Measurements from ENCODE around the gene ABCC10. TPM values are rescaled to one million over a fixed set of nuclear protein-coding genes. Genes with fewer than 3 reads are reported as not detected.

Gene ABCC10
- total and polyA plus RNA-seq, 11 donors, result 6.4 to 19.6 (median 10.3) TPM

DNA sequence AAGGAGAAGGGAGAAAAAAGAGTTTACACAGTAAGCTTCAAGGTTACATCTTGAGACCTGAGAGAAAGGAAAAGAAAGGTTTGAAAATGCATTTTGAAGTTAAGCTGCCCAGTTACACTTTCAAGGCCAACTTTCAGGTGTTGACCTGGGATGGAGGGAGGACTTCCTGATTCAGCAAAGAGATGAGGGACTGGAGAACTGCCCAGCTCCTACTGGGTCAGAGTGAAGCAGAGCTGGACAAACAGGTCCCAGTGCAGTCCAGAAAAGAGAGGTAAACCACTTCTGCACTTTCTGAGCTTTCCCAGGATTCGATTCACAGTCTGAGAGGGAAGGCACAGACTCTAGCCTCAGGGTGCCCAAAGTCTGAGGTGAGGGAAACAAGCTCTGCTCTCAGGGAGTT is 44.1 kb downstream of the ABCC10 start:
- Histone ChIP-seq H3K4me3 (no peak overlapping the region), H3K27ac (no peak overlapping the region), H3K36me3 (no peaks in the 10 kb centered on the region), H3K4me1 (peaks cover 0 to 29% (median 4%) of the 10 kb centered on the region in 12 donors), H3K27me3 (no peaks in the 10 kb centered on the region), H3K9me3 (no peaks in the 10 kb centered on the region)
- ATAC-seq (no peak), DNase-seq (no peak)
- intact Hi-C loops (cut with DNase I), result no loop called here
- TF ChIP-seq, protein P1, sequence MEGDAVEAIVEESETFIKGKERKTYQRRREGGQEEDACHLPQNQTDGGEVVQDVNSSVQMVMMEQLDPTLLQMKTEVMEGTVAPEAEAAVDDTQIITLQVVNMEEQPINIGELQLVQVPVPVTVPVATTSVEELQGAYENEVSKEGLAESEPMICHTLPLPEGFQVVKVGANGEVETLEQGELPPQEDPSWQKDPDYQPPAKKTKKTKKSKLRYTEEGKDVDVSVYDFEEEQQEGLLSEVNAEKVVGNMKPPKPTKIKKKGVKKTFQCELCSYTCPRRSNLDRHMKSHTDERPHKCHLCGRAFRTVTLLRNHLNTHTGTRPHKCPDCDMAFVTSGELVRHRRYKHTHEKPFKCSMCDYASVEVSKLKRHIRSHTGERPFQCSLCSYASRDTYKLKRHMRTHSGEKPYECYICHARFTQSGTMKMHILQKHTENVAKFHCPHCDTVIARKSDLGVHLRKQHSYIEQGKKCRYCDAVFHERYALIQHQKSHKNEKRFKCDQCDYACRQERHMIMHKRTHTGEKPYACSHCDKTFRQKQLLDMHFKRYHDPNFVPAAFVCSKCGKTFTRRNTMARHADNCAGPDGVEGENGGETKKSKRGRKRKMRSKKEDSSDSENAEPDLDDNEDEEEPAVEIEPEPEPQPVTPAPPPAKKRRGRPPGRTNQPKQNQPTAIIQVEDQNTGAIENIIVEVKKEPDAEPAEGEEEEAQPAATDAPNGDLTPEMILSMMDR (IDR thresholded peaks at IDR 0.05), result no peak
- TF ChIP-seq POLR2A (IDR thresholded peaks at IDR 0.05), result no peak
- WGBS, 4 donors, result 79 to 88% (median 85%) methylated on average over 1 of the region's 1 CpG

DNA sequence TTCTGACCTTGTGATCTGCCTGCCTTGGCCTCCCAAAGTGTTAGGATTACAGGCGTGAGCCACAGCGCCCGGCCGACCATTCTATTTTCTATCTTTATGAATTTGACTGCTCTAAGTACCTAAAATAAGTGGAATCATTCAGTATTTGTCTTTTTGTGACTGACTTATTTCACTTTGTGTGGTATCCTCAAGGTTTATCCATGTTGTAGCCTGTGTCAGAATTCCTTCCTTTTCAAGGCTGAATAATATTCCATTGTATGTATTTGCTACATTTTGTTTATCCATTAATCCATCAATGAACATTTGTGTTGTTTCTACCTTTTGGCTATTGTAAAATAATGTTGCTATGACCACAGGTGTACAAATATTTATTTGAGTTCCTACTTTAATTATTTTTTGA is 45.2 kb downstream of the ABCC10 start:
- ATAC-seq, result no peak
- Histone ChIP-seq H3K27me3 (no peaks in the 10 kb centered on the region), H3K4me3 (no peak overlapping the region), H3K27ac (peak overlapping the region in 2 of 12 donors; percentile 12 to 26), H3K4me1 (peaks cover 0 to 35% (median 4%) of the 10 kb centered on the region in 12 donors), H3K36me3 (no peaks in the 10 kb centered on the region), H3K9me3 (no peaks in the 10 kb centered on the region)
- DNase-seq, result no peak
- WGBS, 4 donors, result 96 to 98% (median 96%) methylated on average over 4 of the region's 4 CpGs
- intact Hi-C loops (cut with DNase I), result no loop called here
- TF ChIP-seq, protein P1 (IDR thresholded peaks at IDR 0.05), result no peak
- TF ChIP-seq POLR2A (IDR thresholded peaks at IDR 0.05), result no peak

DNA sequence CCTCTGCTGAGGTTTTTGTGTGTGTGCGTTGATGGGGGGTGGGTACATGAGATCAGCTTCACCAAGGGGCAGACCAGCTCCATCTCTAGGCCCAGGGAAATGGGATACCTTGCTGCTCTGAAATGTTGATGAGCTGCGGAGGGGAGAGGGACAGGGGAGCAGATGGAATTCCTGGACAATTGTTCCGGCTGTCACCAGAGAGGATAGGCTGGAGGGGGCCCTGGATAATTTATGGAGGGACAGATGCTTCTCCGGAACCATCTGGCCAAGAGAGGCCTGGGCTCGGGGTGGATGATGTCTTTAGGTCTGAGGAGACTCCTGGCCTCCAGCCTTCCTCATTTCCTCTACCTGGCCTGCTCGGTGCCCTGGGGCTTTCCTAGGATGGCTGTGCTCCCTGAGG is 48.2 kb downstream of the ABCC10 start:
- ATAC-seq, result no peak
- Histone ChIP-seq H3K36me3 (peaks cover 0 to 8% (median 0%) of the 10 kb centered on the region in 9 donors), H3K4me3 (no peak overlapping the region), H3K27ac (no peak overlapping the region), H3K9me3 (no peaks in the 10 kb centered on the region), H3K4me1 (peaks cover 8 to 39% (median 23%) of the 10 kb centered on the region in 12 donors), H3K27me3 (no peaks in the 10 kb centered on the region)
- 82 to 92% (median 87%) methylated on average over 6 of the region's 6 CpGs for WGBS, 4 donors
- TF ChIP-seq, protein P1 (IDR thresholded peaks at IDR 0.05), result no peak
- TF ChIP-seq POLR2A (IDR thresholded peaks at IDR 0.05), result no peak
- no peak for DNase-seq
- intact Hi-C loops (cut with DNase I), result no loop called here

DNA sequence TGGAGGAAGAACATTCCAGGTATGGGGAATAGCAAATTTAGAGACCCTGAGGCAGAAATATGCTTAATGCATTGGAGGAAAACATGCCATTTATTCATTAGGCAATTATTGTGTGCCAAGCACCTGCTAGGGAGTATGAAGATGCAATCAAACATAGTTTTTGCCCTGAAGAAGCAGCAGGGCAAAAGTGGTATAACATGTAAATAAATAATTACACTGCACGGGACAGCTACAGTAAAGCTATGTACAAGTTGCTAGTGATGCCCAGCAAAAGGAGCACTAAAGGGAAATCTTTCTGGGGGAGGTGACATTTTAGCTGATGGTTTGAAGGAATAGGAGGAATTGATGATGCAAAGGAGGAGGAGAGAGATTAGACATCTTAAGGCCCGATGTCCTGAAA is 49.4 kb downstream of the ABCC10 start:
- Histone ChIP-seq H3K27ac (peak overlapping the region in 11 of 12 donors; percentile 9 to 89 (median 84)), H3K4me3 (peak overlapping the region in 11 of 12 donors; percentile 70 to 89 (median 76)), H3K9me3 (no peaks in the 10 kb centered on the region), H3K36me3 (peaks cover 0 to 14% (median 0%) of the 10 kb centered on the region in 9 donors), H3K4me1 (peaks cover 8 to 48% (median 28%) of the 10 kb centered on the region in 12 donors), H3K27me3 (no peaks in the 10 kb centered on the region)
- DNase-seq (no peak), ATAC-seq (no peak)
- 43 to 54% (median 47%) methylated on average over 2 of the region's 2 CpGs for WGBS, 4 donors
- TF ChIP-seq, protein P1 (IDR thresholded peaks at IDR 0.05), result no peak
- no peak for TF ChIP-seq POLR2A (IDR thresholded peaks at IDR 0.05)
- intact Hi-C loops (cut with DNase I), result no loop called here

Data from heart left ventricle (tissue), 16 donors.